ENCODE results near the gene S100A9. TPM values are rescaled to one million over a fixed set of nuclear protein-coding genes. Genes with fewer than 3 reads are reported as not detected.

The S100A9 gene
- total RNA-seq (2012; rRNA removed) (not detected in 2 replicates), polyA plus RNA-seq (2012; rRNA removed) (not detected in 2 replicates), Bru-seq, nascent RNA (not detected), BruChase-seq, experiment 1, labeled RNA remaining after a 6-hour chase (not detected), BruChase-seq, experiment 2, labeled RNA remaining after a 2-hour chase (not detected)
- polyA plus RNA-seq (2012; cell fraction: cytosol; rRNA removed), result not detected in 2 replicates
- not detected in 2 replicates for polyA plus RNA-seq (2012; cell fraction: nucleus; rRNA removed; ENCODE audit: low replicate concordance)
- long read RNA-seq, result 0 reads

- intact Hi-C loops (cut with micrococcal nuclease), result no loop called here
- peaks cover 12% of the 10 kb centered on the region; the same call in 1 of the 2 replicates for H3K27me3 ChIP-seq (ENCODE audit: control insufficient read depth, insufficient read depth, low read length)
- no peak within 1 kb of the TSS for H3K4me3 ChIP-seq (ENCODE audit: insufficient read depth, low read depth, low read length)
- H3K4me1 ChIP-seq (ENCODE audit: control insufficient read depth, insufficient read depth, low read length), result no peaks in the 10 kb centered on the region
- no peak within 1 kb of the TSS for H2AK5ac ChIP-seq (ENCODE audit: low read depth, low read length)
- no peak within 1 kb of the TSS for H2BK15ac ChIP-seq (ENCODE audit: low read depth, low read length)
- TF ChIP-seq RFX5 (IDR thresholded peaks at IDR 0.05; ENCODE audit: low read depth, low read length) (no peak), NFE2L2 (IDR thresholded peaks at IDR 0.05; ENCODE audit: low read depth, low read length) (peak; percentile 31; the same call in 1 of the 2 replicates), USF2 (IDR thresholded peaks at IDR 0.05; ENCODE audit: low read depth, low read length) (no peak)
- ChIA-PET POLR2A (ENCODE audit: unreplicated experiment) (no interaction called here), CTCF (interaction anchor here (0.6 to 1.8 kb wide), 2 partner anchors 134 to 137 kb away, joined by 4 to 7 read pairs; no protein-coding TSS in a partner anchor)
- no peak within 1 kb of the TSS for H4K91ac ChIP-seq (ENCODE audit: insufficient read depth, low read depth, low read length)
- H2AK9ac ChIP-seq (replicated peaks; ENCODE audit: low read depth, low read length, poor library complexity), result no peak within 1 kb of the TSS
- H4K8ac ChIP-seq (ENCODE audit: low read depth in 2 of 2, low read length in 2 of 2), result no peak within 1 kb of the TSS
- DNase-seq (no peak), ATAC-seq (ENCODE audit: low read depth) (no peak)
- H3K9me1 ChIP-seq (ENCODE audit: insufficient read depth, low read length), result no peaks in the 10 kb centered on the region
- no peak within 1 kb of the TSS for H3K4ac ChIP-seq (ENCODE audit: low read depth, low read length)
- H3K27ac ChIP-seq (ENCODE audit: insufficient read depth, low read length), result no peak within 1 kb of the TSS
- H3K9ac ChIP-seq (ENCODE audit: low read depth, low read length), result no peak within 1 kb of the TSS
- no peak within 1 kb of the TSS for H2BK120ac ChIP-seq (ENCODE audit: low read depth, low read length)
- no peak within 1 kb of the TSS for H3K56ac ChIP-seq (ENCODE audit: extremely low read depth, insufficient read depth, low read length)
- no TSS peak for BruUV-seq (replicated peaks)
- no peak within 1 kb of the TSS for H3K18ac ChIP-seq (ENCODE audit: low read depth, low read length)
- no peak within 1 kb of the TSS for H3K23ac ChIP-seq (ENCODE audit: low read depth, low read length)
- H2BK5ac ChIP-seq (ENCODE audit: low read depth, low read length, poor library complexity, severe bottlenecking), result no peak within 1 kb of the TSS
- H3K14ac ChIP-seq (replicated peaks; ENCODE audit: low read depth, low read length), result no peak within 1 kb of the TSS
- dilution Hi-C loops (cut with HindIII; ENCODE audit: low sequenced_read_pairs, unreplicated experiment), result no loop called here
- H3K79me1 ChIP-seq (ENCODE audit: low read depth in 1 of 2, low read length in 2 of 2), result no peaks in the 10 kb centered on the region
- H2AFZ ChIP-seq (replicated peaks; ENCODE audit: low read length, poor library complexity), result no peak within 1 kb of the TSS
- 71% methylated on average over 8 of the region's 11 CpGs; no CpG with 5 or more reads in 1 of the 2 experiments for WGBS, 2 experiments (ENCODE audit: extremely low coverage in 2 of 2, insufficient read length in 1 of 2)
- no peaks in the 10 kb centered on the region for H3K36me3 ChIP-seq (ENCODE audit: control insufficient read depth, insufficient read depth, low read length)
- in situ Hi-C loops (cut with MboI; ENCODE audit: low sequenced_read_pairs), result no loop called here
- H4K5ac ChIP-seq (ENCODE audit: low read depth, low read length), result no peak within 1 kb of the TSS
- no peaks in the 10 kb centered on the region for H4K20me1 ChIP-seq (ENCODE audit: insufficient read depth, low read length)
- no peaks in the 10 kb centered on the region for H3K9me3 ChIP-seq (ENCODE audit: control insufficient read depth, insufficient read depth, low read length)
- H3K4me2 ChIP-seq (ENCODE audit: low read depth, low read length), result no peak within 1 kb of the TSS
- H2BK20ac ChIP-seq (ENCODE audit: low read depth, low read length), result no peak within 1 kb of the TSS
These were observed at the start of gene S100A9 for GRCh38 chr1:153357853-153358690. S100A9 (plus strand) TSS chr1:153357854; CDS start chr1:153358284, 430 bp downstream.
